GM18909 (cell line): ENCODE data around the gene GAL3ST3.
"Not testable (repeated sequence)": the region's sequence is repeated elsewhere in the genome, so short reads cannot be mapped to it uniquely, and the experiment has no call there.

Source experiments
- ATAC-seq: cut with Tn5 transposase; IDR thresholded peaks from one replicate; pipeline ENCODE4 v1.9.1; 2021; ENCODE audit warnings: mild to moderate bottlenecking; ENCODE audit not compliant: unreplicated experiment, poor library complexity

Gene GAL3ST3, protein sequence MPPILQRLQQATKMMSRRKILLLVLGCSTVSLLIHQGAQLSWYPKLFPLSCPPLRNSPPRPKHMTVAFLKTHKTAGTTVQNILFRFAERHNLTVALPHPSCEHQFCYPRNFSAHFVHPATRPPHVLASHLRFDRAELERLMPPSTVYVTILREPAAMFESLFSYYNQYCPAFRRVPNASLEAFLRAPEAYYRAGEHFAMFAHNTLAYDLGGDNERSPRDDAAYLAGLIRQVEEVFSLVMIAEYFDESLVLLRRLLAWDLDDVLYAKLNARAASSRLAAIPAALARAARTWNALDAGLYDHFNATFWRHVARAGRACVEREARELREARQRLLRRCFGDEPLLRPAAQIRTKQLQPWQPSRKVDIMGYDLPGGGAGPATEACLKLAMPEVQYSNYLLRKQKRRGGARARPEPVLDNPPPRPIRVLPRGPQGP

GRCh38 chr11:66048547-66049323, at the start of gene GAL3ST3:
Gene GAL3ST3 (minus strand): TSS chr11:66049161. CDS start chr11:66045415, 3,746 bp downstream.
- ATAC-seq = no peak

DNA sequence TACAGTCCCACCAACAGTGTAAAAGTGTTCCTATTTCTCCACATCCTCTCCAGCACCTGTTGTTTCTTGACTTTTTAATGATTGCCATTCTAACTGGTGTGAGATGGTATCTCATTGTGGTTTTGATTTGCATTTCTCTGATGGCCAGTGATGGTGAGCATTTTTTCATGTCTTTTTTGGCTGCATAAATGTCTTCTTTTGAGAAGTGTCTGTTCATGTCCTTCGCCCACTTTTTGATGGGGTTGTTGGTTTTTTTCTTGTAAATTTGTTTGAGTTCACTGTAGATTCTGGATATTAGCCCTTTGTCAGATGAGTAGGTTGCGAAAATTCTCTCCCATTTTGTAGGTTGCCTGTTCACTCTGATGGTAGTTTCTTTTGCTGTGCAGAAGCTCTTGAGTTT, 43.2 kb upstream of the GAL3ST3 start:
- not testable (repeated sequence) for ATAC-seq

- no peak for ATAC-seq
Observed at GRCh38 chr11:66090288-66090687, 41.3 kb upstream of the GAL3ST3 start.

- ATAC-seq = no peak
Observed at GRCh38 chr11:66089067-66089466, 40.1 kb upstream of the GAL3ST3 start.

- ATAC-seq = no peak
Observed at GRCh38 chr11:66087148-66087908, 38.4 kb upstream of the GAL3ST3 start.

DNA sequence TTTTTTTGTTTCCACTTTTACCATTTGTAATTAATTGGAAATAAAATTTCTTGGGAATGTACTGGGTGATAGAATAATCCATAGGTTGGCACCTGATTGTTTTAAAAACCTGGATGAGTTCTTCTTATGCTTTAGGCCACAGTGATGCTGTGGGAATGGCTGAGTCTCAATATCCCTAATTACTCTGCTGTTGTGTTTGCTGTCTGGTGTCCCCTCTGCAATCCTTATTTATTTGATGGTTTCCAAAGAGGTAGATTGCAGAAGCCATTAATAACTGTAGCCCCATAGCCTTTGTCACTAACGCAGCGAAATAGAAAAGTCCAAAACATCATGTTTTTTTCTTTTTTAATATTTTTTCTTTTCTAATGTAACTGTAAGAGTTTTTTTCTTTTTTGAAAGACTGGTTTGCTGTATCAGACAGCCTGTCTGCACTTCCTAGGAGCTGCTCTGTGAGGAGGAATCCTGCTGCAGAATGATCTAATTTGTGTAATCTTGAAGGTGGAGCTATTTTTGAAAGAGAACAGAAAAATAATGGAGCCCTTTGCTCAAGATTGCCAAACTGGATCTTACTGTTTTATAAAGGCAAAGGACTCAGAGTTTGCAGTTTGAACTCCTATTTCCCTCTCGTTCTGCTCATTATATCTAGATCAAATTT, 36.0 kb upstream of the GAL3ST3 start:
- ATAC-seq = no peak

DNA sequence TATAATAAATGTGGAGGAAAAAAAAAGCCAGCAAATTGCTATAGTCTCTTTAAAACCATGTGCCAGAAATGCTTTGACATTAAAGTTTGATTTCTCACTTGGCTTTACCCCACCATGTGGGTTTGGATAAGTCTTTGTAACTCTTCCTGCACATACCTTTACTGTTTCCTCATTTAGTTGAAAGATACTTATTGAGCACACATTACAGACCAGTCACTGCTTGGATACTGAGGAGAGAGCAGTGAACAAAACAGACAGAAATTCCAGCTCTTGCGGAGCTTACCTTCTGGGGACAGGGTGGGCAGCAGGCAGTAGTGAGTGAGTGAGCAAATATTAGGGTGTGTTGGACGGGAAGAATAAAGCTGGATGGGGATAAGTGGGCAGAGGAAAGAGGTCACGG, 34.8 kb upstream of the GAL3ST3 start:
- no peak for ATAC-seq

- no peak for ATAC-seq
Observed at GRCh38 chr11:66082946-66083698, 34.2 kb upstream of the GAL3ST3 start.

GRCh38 chr11:66081505-66081904, 32.5 kb upstream of the GAL3ST3 start:
- peak; percentile 77 for ATAC-seq

DNA sequence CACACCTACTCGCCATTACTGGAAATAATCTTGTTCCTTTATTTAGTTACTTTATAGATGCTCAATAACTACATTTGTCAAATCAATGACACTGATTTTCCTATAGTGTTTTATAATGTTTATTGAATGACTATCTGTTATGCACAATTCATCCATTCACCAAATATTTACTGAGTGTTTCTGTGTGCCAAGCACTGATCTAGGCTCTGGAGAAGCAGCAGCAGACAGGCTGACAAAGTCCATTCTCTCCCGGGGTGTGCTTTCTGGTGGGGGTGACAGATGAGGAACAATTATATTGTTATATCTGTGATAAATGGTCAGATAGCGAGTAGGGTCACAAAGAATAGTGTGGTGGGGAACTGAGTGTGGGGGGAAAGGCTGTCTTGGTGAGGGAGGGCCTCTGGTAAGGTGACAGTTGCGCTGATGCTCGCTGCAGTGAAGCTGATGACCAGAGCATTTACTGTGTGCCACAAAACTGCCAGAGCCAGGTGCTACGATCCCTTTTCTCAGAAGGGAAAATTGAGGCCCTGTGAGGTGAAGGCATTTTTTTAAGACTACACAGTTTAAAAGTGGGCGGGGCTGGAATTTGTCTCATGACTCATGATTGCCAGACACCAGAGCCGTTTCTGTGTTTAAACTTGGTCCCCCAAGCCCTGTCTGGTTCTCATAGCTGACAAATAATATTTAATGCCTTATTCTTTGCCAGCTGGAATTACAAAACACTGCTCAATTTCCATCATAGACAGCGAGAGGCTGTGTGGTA, 31.3 kb upstream of the GAL3ST3 start:
- no peak for ATAC-seq

- not testable (repeated sequence) for ATAC-seq
Observed at GRCh38 chr11:66078949-66079348, 30.0 kb upstream of the GAL3ST3 start.

- no peak for ATAC-seq
Observed at GRCh38 chr11:66077927-66078326, 29.0 kb upstream of the GAL3ST3 start.

DNA sequence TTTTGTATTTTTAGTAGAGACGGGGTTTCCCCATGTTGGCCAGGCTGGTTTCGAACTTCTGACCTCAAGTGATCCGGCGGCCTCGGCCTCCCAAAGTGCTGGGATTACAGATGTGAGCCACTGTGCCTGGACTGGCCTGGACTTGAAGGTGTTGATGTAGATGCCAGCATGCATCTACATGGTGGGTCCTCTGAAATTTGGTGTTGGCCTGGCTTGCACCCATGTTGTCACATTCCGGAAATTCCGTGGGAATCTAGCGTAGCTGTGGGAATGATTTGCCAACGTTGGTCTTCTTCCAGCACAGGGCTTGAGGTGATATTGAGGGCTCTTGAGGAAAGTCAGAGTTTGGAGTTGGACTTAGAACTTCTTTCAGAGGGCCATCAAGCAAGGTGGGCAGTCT, 27.6 kb upstream of the GAL3ST3 start:
- ATAC-seq = no peak

DNA sequence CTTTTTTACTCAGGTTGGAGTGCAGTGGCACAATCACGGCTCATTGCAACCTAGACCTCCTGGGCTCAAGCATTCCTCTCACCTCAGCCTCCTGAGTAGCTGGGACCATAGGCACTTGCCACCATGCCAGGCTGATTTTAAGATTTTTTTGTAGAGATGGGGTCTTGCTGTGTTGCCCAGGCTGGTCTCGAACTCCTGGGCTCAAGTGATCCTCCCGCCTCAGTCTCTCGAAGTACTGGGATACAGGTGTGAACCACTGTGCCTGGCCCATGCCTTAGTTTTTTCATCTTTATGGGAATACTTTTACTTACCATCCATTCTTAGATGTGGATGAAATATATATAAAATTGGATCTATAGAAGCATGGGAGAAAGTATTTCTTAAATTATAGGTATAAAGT, 26.3 kb upstream of the GAL3ST3 start:
- ATAC-seq = no peak

DNA sequence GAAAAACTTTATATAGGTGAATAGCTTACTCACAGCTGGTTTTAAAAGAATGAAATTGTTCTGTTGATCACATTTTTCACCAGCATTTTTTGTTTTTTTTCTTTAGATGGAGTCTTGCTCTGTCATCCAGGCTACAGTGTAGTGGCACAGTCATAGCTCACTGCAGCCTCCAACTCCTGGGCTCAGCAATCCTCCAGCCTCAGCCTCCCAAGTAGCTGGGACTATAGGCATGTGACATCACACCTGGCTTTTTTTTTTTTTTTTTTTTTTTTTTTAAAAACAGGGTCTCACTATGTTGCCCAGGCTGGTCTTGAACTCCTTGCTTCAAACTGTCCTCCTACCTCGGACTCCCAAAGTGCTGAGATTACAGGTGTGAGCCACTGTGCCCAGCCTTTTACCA, 24.7 kb upstream of the GAL3ST3 start:
- ATAC-seq = no peak

- ATAC-seq = no peak
Observed at GRCh38 chr11:66072518-66072917, 23.6 kb upstream of the GAL3ST3 start.

DNA sequence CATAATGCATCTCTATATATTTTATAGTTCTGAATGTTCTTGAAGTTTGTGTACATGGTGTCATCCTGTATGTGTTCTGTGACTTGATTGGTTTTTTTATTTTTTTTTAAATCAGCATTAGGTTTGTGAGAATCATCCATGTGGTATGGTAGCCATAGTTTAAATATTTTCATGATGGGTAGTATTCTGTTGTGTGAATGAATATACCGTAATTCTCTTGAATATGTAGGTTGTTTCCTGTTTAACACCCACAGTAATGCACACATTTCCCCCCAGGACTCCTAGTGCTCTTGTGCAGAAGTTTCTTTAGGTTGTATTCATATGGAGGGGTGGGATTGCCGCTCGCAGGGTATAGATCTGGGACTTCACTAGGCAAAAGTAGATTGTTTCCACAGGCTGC, 23.1 kb upstream of the GAL3ST3 start:
- ATAC-seq = no peak

DNA sequence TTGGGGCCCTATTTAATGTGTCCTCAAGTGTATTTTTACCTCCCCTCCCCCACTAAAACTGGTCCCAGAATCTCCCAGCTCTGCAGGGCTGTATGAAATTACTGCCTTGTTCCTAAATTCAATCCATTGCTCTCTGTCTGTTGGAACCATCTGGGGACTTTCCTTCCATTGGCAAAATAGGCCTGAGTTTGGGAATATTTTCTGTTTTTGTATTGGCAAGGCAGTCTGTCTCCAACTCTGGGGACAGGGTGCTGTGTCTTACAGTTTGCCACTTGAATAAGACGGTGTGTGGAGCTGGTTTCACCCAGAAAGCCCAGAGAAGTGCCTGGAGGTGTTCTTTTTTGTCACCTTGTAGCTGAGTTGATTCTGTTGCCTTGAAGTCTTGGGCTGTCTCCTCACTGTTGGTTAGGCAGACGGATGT, 22.4 kb upstream of the GAL3ST3 start:
- ATAC-seq = no peak
